Right ventricle myocardium superior (tissue), 1 donor: ENCODE data around the gene PPP4R3B. TPM values are rescaled to one million over a fixed set of nuclear protein-coding genes. Genes with fewer than 3 reads are reported as not detected.

Experiments
- ATAC-seq: fragments of 200-7000 bp; cut with Tn5 transposase; one replicate; pipeline ENCODE4 v1.9.1; 2020; ENCODE audit warnings: mild to moderate bottlenecking; ENCODE audit not compliant: poor library complexity
- DNase-seq: peaks from one replicate; pipeline ENCODE4 v3.0.0-alpha.2; 2020
- intact Hi-C: fragments of 100-400 bp; cut with DNase I; formaldehyde crosslinking; loops from one replicate; pipeline ENCODE4 v1.11.2; 2022
- total RNA-seq: library from RNA; stranded (reverse); fragmentation: NEBNext Ultra II Directional; extraction: Animal tissue kit (Norgen Biotek cat#: 25700); gene quantifications from one replicate; pipeline ENCODE4 v1.2.1, GENCODE V29; 2021
- donor health status: DM: no; HTN: yes; CAD: no; lungs with severe emphysema.

Gene PPP4R3B
- total RNA-seq, 1 donor from 2014 or later = 24.7 TPM

GRCh38 chr2:55530539-55531081, 86.8 kb downstream of the PPP4R3B start:
- DNase-seq (no peak), ATAC-seq (peak; percentile 10)
- intact Hi-C loops = no loop called here

- ATAC-seq (no peak), DNase-seq (no peak)
- intact Hi-C loops = no loop called here
These were observed 91.2 kb downstream of the PPP4R3B start for GRCh38 chr2:55526174-55526573.

DNA sequence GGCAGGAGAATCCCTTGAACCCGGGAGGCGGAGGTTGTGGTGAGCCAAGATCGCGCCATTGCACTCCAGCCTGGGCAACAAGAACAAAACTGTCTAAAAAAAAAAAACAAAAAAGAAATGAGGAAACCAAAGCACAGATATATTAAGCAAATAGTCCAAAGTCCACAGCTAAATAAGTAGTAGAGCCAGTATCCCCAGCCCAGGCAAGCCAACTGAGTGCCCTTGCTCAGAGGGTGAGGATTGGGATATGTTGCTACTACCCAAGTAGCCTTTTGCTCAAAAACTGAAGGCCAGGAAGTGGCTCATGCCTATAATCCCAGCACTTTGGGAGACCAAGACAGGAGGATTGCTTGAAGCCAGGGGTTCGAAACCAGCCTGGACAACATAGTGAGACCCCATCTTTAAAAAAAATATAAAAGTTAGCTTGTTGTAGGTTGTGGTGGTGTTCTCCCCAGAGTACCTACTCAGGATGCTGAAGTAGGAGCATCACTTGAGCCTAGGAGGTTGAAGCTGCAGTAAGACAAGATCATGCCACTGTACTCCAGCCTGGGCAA, 92.5 kb downstream of the PPP4R3B start:
- ATAC-seq = no peak
- intact Hi-C loops = no loop called here
- DNase-seq = no peak

GRCh38 chr2:55519938-55520885, 97.2 kb downstream of the PPP4R3B start:
- intact Hi-C loops = no loop called here
- ATAC-seq (peak; percentile 14), DNase-seq (no peak)

DNA sequence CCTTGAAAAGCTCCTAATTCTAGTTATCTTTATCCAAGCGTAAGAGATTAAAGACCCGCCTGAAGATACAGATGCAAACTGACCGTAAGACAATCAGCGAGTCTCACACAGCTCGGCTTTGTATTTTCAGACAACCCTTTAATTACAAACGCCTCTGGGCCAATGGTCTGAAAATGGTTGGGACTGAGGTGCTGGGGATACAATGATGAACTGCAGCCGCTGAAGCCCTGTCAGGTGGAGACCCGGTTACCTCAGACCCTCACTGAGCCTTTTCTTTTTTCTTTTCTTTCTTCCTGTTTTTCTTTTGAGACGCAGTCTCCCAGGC, 98.6 kb downstream of the PPP4R3B start:
- intact Hi-C loops = no loop called here
- peak; percentile 23 for ATAC-seq
- no peak for DNase-seq

DNA sequence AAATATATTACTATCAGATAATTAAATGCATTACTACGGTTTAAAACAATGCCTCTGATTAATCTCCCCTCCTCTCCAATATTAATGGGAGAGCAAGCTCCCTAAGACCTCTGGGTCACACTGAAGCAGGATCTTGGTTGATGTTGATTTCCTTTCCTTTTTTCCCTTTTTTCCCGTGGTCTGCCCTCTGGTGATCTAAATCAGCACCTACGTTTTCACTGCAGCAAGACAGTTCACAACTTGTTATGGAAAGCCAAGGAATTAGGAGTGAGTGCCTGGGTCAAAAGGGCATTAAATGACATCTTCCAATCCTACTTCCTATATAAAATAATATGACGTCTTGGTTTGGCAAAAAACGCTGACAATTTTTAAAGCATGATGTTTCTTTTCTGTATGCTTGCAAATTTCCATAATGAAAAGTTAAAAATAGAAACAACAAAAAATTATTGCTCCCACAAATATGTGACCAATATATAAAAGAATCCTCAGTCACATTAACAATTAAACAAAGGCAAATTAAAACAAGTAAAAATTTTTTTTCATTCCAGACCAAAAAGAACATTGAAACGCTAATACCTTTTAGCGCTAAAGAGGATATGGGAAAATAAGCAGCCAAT, 105.8 kb downstream of the PPP4R3B start:
- no peak for DNase-seq
- intact Hi-C loops = no loop called here
- no peak for ATAC-seq

GRCh38 chr2:55502590-55503141, 114.8 kb downstream of the PPP4R3B start:
- ATAC-seq = no peak
- intact Hi-C loops = no loop called here
- DNase-seq = no peak

DNA sequence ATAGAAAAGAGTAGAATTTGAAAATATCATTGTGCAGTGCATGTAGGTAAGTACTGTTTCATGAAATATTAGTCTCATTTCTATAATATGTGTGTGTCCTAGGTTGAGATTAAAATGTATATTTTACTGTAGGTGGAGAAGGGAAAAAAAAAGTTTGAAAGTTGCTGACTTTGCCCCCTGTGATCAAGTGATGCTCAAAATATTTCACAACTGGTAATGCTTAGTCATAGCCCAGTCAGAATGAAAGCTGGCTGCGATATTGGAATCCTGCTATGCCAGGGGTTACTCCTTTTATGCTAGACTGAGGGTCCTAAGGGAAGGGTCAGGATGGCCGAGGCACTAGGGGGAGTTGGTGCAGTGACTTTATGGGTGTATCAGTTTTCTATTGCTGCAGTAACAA, 117.4 kb downstream of the PPP4R3B start:
- intact Hi-C loops = no loop called here
- ATAC-seq = no peak
- DNase-seq = no peak

DNA sequence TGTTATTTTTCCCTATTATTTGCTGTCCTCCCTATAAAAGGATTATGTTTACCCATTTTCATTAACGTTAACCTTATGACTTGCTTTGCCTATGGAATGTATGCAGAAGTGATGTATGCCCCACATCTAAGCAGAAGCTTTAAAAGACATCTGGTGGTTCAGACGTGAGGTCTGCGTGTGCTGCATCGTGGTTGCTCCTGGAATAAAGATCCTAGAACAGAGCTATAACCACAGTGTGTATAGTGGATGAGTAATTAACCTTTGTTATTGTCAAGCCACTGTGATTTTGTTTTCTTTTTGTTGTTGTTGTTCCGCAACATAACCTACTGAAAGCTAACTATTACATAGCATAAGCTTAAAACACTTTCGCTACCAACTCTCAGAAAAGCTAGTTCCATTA, 118.8 kb downstream of the PPP4R3B start:
- DNase-seq = no peak
- intact Hi-C loops = no loop called here
- no peak for ATAC-seq

Other genes with a start within 250 kb of the PPP4R3B start
- 19.4 TPM for gene CCDC88A, start 197.8 kb downstream of the PPP4R3B start, total RNA-seq
- gene CFAP36, start 97.9 kb downstream of the PPP4R3B start, total RNA-seq = 19.8 TPM
- gene PNPT1, start 76.2 kb upstream of the PPP4R3B start, total RNA-seq = 31.5 TPM